Smooth muscle cell (in vitro differentiated cells): ENCODE data around the gene SCO2. TPM values are rescaled to one million over a fixed set of nuclear protein-coding genes. Genes with fewer than 3 reads are reported as not detected.
"Not testable (repeated sequence)": the region's sequence is repeated elsewhere in the genome, so short reads cannot be mapped to it uniquely, and the experiment has no call there.

Source experiments
- DNase-seq: peaks from one replicate; lab custom pipeline; 2025; ENCODE audit not compliant: unreplicated experiment; lab: John Stamatoyannopoulos, UW
- H2AFZ ChIP-seq: fragments of 200-600 bp; sonication (generic); 2 replicates; pipeline ENCODE4 v1.6.0; 2016; ENCODE audit warnings: antibody characterized with exemption, low read depth, mild to moderate bottlenecking
- H3F3A ChIP-seq: fragments of 200-600 bp; sonication (generic); 2 replicates; pipeline ENCODE4 v1.6.0; 2017; ENCODE audit warnings: antibody characterized with exemption, low read depth
- H3K27ac ChIP-seq: fragments of 200-600 bp; sonication (generic); 2 replicates; pipeline ENCODE4 v1.5.1; 2016; ENCODE audit warnings: low read depth, mild to moderate bottlenecking
- H3K27me3 ChIP-seq: fragments of 200-600 bp; sonication (generic); 2 replicates; pipeline ENCODE4 v1.6.1; 2016; ENCODE audit warnings: low read depth, mild to moderate bottlenecking
- H3K36me3 ChIP-seq: fragments of 200-600 bp; sonication (generic); 2 replicates; pipeline ENCODE4 v1.5.1; 2016; ENCODE audit warnings: low read depth
- H3K4me1 ChIP-seq: fragments of 200-600 bp; sonication (generic); 2 replicates; pipeline ENCODE4 v1.5.1; 2016; ENCODE audit warnings: low read depth
- H3K4me2 ChIP-seq: fragments of 200-600 bp; sonication (generic); 2 replicates; pipeline ENCODE4 v1.6.0; 2016; ENCODE audit warnings: mild to moderate bottlenecking
- H3K4me3 ChIP-seq: fragments of 200-600 bp; sonication (generic); 2 replicates; pipeline ENCODE4 v1.5.1; 2016; ENCODE audit warnings: mild to moderate bottlenecking
- H3K79me2 ChIP-seq: fragments of 200-600 bp; sonication (generic); 2 replicates; pipeline ENCODE4 v1.6.0; 2016; ENCODE audit warnings: low read depth, mild to moderate bottlenecking
- H3K9ac ChIP-seq: fragments of 200-600 bp; sonication (generic); 2 replicates; pipeline ENCODE4 v1.6.0; 2016; ENCODE audit warnings: low read depth
- H3K9me3 ChIP-seq: fragments of 200-600 bp; sonication (generic); replicated peaks from 2 replicates; pipeline ENCODE4 v1.5.1; 2016; ENCODE audit warnings: low read depth
- H4K20me1 ChIP-seq: fragments of 200-600 bp; sonication (generic); 2 replicates; pipeline ENCODE4 v1.6.0; 2016; ENCODE audit warnings: low read depth
- WGBS: methylation state at CpG from one replicate; pipeline ENCODE4 v1.1.7; 2016; ENCODE audit warnings: low lambda C conversion rate; 5-methylcytosine and 5-hydroxymethylcytosine counted together
- polyA plus RNA-seq: library from polyadenylated mRNA; unstranded; fragments of >200 nt; fragmentation: Nextera tagmentation; extraction: Ambion mirVana; gene quantifications from 2 replicates; pipeline ENCODE4 v1.2.1, GENCODE V29; 2016
- total RNA-seq: library from RNA; depleted of rRNA; stranded (reverse); fragments of >200 nt; gene quantifications from 2 replicates; pipeline ENCODE4 v1.2.3, GENCODE V29; 2014
- TF ChIP-seq, protein P1 (sequence below): fragments of 200-600 bp; sonication (generic); IDR thresholded peaks from 2 replicates; pipeline ENCODE4 v1.5.1; 2017; ENCODE audit warnings: borderline replicate concordance, mild to moderate bottlenecking, antibody characterized with exemption; ENCODE audit not compliant: insufficient read depth, poor library complexity, severe bottlenecking

SCO2 gene
- total and polyA plus RNA-seq, 2 experiments from 2014 or later: 1.5 to 22.6 TPM

DNA sequence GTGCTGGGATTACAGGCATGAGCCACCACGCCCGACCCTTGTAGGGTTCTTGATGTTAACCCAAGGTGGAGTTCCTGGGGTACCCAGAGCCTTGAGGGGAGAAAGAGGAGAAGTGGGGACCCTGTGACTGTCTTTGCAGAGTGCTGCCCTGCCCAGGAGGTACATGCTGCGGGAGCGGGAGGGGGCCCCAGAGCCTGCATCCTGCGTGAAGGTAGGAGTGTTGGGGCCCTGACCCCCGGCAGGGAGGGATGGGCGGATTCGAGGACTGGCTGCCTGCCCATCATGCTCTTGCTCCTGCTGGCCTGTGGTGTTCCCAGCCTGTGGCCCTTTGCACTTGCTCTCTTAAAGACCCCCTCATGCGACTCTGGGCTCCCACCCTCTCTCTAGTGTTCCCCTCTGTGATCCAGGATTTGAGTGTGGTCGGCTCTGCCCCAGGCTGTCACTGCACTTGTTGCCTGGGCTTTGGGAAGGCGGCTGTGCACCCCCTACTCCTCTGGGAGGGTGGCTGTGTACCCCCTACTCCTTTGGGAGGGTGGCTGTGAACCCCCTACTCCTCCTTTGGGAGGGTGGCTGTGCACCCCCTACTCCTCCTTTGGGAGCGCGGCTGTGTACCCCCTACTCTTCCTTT, 4.5 kb downstream of the SCO2 start:
- WGBS: 95% methylated on average over 13 of the region's 13 CpGs
- Histone ChIP-seq H3K4me2 (no peak overlapping the region), H4K20me1 (peaks cover 21% of the 10 kb centered on the region), H3K27ac (no peak overlapping the region), H3K36me3 (no peaks in the 10 kb centered on the region), H3K9me3 (no peaks in the 10 kb centered on the region), H3K27me3 (no peaks in the 10 kb centered on the region), H2AFZ (no peak overlapping the region), H3K4me1 (no peaks in the 10 kb centered on the region), H3K79me2 (peaks cover 10% of the 10 kb centered on the region), H3K9ac (no peak overlapping the region), H3K4me3 (no peak overlapping the region), H3F3A (peaks cover 9% of the 10 kb centered on the region)
- TF ChIP-seq, protein P1, sequence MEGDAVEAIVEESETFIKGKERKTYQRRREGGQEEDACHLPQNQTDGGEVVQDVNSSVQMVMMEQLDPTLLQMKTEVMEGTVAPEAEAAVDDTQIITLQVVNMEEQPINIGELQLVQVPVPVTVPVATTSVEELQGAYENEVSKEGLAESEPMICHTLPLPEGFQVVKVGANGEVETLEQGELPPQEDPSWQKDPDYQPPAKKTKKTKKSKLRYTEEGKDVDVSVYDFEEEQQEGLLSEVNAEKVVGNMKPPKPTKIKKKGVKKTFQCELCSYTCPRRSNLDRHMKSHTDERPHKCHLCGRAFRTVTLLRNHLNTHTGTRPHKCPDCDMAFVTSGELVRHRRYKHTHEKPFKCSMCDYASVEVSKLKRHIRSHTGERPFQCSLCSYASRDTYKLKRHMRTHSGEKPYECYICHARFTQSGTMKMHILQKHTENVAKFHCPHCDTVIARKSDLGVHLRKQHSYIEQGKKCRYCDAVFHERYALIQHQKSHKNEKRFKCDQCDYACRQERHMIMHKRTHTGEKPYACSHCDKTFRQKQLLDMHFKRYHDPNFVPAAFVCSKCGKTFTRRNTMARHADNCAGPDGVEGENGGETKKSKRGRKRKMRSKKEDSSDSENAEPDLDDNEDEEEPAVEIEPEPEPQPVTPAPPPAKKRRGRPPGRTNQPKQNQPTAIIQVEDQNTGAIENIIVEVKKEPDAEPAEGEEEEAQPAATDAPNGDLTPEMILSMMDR: no peak
- no peak for DNase-seq

DNA sequence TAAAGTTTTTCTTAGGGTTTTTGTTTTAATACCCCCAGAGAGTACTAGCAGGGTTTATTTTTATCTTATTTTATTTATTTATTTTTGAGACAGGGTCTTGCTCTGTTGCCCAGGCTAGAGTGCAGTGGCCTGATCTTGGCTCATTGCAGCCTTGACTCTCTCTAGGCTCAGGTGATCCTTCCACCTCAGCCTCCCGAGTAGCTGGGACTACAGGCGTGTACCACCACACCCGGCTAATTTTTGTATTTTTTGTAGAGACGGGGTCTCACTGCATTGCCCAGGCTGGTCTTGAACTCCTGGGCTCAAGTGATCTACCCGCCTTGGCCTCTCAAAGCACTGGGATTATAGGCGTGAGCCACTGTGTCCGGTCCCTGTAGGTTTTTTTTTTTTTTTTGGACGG, 5.2 kb downstream of the SCO2 start:
- 97% methylated on average over 8 of the region's 8 CpGs for WGBS
- H3F3A ChIP-seq, H3K27ac ChIP-seq, H3K4me3 ChIP-seq, H3K4me1 ChIP-seq, H3K9me3 ChIP-seq, H3K36me3 ChIP-seq, H3K27me3 ChIP-seq, H3K4me2 ChIP-seq, H3K9ac ChIP-seq, H2AFZ ChIP-seq, DNase-seq: not testable (repeated sequence)
- Histone ChIP-seq H4K20me1 (peaks cover 25% of the 10 kb centered on the region), H3K79me2 (peaks cover 10% of the 10 kb centered on the region)

- no peak overlapping the region for H3K4me2 ChIP-seq
- H3K4me1 ChIP-seq: no peaks in the 10 kb centered on the region
- H3K36me3 ChIP-seq: no peaks in the 10 kb centered on the region
- H3K27me3 ChIP-seq: no peaks in the 10 kb centered on the region
- no peak for DNase-seq
- H2AFZ ChIP-seq: no peak overlapping the region
- H4K20me1 ChIP-seq: peaks cover 22% of the 10 kb centered on the region
- 98% methylated on average over 8 of the region's 8 CpGs for WGBS
- peaks cover 7% of the 10 kb centered on the region for H3K79me2 ChIP-seq
- no peak overlapping the region for H3K4me3 ChIP-seq
- peaks cover 4% of the 10 kb centered on the region for H3F3A ChIP-seq
- H3K9ac ChIP-seq: no peak overlapping the region
- TF ChIP-seq, protein P1: no peak
- no peaks in the 10 kb centered on the region for H3K9me3 ChIP-seq
- H3K27ac ChIP-seq: no peak overlapping the region
These were observed 6.2 kb downstream of the SCO2 start for GRCh38 chr22:50519151-50519550.

- Histone ChIP-seq H3K4me3 (no peak overlapping the region), H4K20me1 (peaks cover 20% of the 10 kb centered on the region), H3K36me3 (no peaks in the 10 kb centered on the region), H3K27me3 (no peaks in the 10 kb centered on the region), H3K9ac (no peak overlapping the region), H3K27ac (no peak overlapping the region), H3K4me2 (no peak overlapping the region), H2AFZ (no peak overlapping the region), H3K4me1 (no peaks in the 10 kb centered on the region), H3K79me2 (peaks cover 7% of the 10 kb centered on the region), H3K9me3 (no peaks in the 10 kb centered on the region), H3F3A (no peaks in the 10 kb centered on the region)
- 98% methylated on average over 7 of the region's 7 CpGs for WGBS
- TF ChIP-seq, protein P1: no peak
- DNase-seq: no peak
These were observed 6.8 kb downstream of the SCO2 start for GRCh38 chr22:50518606-50519005.
